Loucy (cell line): ENCODE data around the gene ADORA1.

Experiments
- H2AFZ ChIP-seq: fragments of 200-600 bp; sonication (generic); 2 replicates; pipeline ENCODE4 v1.6.0; 2016; ENCODE audit warnings: antibody characterized with exemption, mild to moderate bottlenecking, low read length, moderate library complexity
- H3F3A ChIP-seq: fragments of 200-600 bp; 2 replicates; pipeline ENCODE4 v1.6.0; 2016; ENCODE audit warnings: antibody characterized with exemption, low read depth, mild to moderate bottlenecking
- H3K27me3 ChIP-seq: fragments of 200-600 bp; sonication (generic); 2 replicates; pipeline ENCODE4 v1.6.1; 2014; ENCODE audit warnings: low read length, mild to moderate bottlenecking; ENCODE audit not compliant: insufficient read depth, poor library complexity, severe bottlenecking
- H3K36me3 ChIP-seq: fragments of 200-600 bp; sonication (generic); 2 replicates; pipeline ENCODE4 v1.6.1; 2016; ENCODE audit warnings: low read length; ENCODE audit not compliant: insufficient read depth
- H3K4me1 ChIP-seq: fragments of 200-600 bp; sonication (generic); 2 replicates; pipeline ENCODE4 v1.5.1; 2014; ENCODE audit warnings: low read length, mild to moderate bottlenecking; ENCODE audit not compliant: insufficient read depth, poor library complexity, severe bottlenecking
- H3K4me2 ChIP-seq: fragments of 200-600 bp; sonication (generic); 2 replicates; pipeline ENCODE4 v1.6.0; 2014; ENCODE audit warnings: antibody characterized with exemption, low read length, low read depth, mild to moderate bottlenecking; ENCODE audit not compliant: poor library complexity, severe bottlenecking
- H3K4me3 ChIP-seq: fragments of 200-600 bp; sonication (generic); 2 replicates; pipeline ENCODE4 v1.5.1; 2014; ENCODE audit warnings: low read length, mild to moderate bottlenecking, mixed read lengths; ENCODE audit not compliant: poor library complexity, severe bottlenecking
- H3K79me2 ChIP-seq: fragments of 200-600 bp; sonication (generic); 2 replicates; pipeline ENCODE4 v1.6.1; 2014; ENCODE audit warnings: low read length; ENCODE audit not compliant: insufficient read depth
- H3K9ac ChIP-seq: fragments of 200-600 bp; sonication (generic); 2 replicates; pipeline ENCODE4 v1.6.0; 2014; ENCODE audit warnings: mild to moderate bottlenecking, low read depth, low read length, moderate library complexity; ENCODE audit not compliant: poor library complexity, severe bottlenecking
- H3K9me2 ChIP-seq: fragments of 200-600 bp; sonication (generic); replicated peaks from 2 replicates; pipeline ENCODE4 v1.6.1; 2016; ENCODE audit warnings: low read depth, low read length, mixed read lengths
- H3K9me3 ChIP-seq: fragments of 200-600 bp; sonication (generic); 2 replicates; pipeline ENCODE4 v1.6.1; 2014; ENCODE audit warnings: mild to moderate bottlenecking, antibody characterized with exemption, low read length, low read depth; ENCODE audit not compliant: insufficient read depth
- H4K20me1 ChIP-seq: fragments of 200-600 bp; sonication (generic); 2 replicates; pipeline ENCODE4 v1.6.0; 2014; ENCODE audit warnings: antibody characterized with exemption, low read length, mild to moderate bottlenecking; ENCODE audit not compliant: insufficient read depth, poor library complexity, severe bottlenecking
- EZH2phosphoT487 ChIP-seq: fragments of 200-600 bp; IDR thresholded peaks from 2 replicates; pipeline ENCODE4 v1.6.1; 2018; ENCODE audit warnings: antibody characterized with exemption, mild to moderate bottlenecking, moderate library complexity, borderline replicate concordance
- TF ChIP-seq, protein P1 (sequence below): fragments of 200-600 bp; sonication (generic); conservative IDR thresholded peaks from 2 replicates; pipeline ENCODE4 v1.5.1; 2014; ENCODE audit warnings: mild to moderate bottlenecking, antibody characterized with exemption, low read length

The ADORA1 gene

DNA sequence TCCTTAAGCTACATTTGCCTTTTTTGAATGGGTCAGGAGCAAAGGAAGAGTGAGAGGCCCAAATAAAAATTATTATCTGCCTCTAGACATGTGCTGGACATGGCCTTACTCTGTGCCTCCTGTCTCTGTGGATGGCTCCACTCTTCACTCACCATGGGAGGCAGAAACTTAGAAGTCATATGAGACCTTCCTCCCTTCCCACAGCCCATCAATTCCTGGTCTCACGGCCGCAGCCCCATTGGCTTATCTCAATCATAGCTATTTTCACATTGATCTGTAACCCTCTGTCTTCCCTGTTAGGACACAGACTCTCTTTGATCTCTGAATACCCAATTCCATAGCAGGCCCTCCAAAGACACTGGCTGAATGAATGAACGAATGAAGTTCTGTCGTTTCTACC is 14.2 kb upstream of the ADORA1 start:
- H3K4me2 ChIP-seq, result no peak overlapping the region
- peaks cover 9% of the 10 kb centered on the region for H3K27me3 ChIP-seq
- no peak for TF ChIP-seq EZH2phosphoT487
- H3K4me1 ChIP-seq, result no peaks in the 10 kb centered on the region
- H3F3A ChIP-seq, result no peaks in the 10 kb centered on the region
- no peaks in the 10 kb centered on the region for H4K20me1 ChIP-seq
- no peaks in the 10 kb centered on the region for H3K79me2 ChIP-seq
- no peaks in the 10 kb centered on the region for H3K9me3 ChIP-seq
- H3K36me3 ChIP-seq, result no peaks in the 10 kb centered on the region
- no peak overlapping the region for H3K4me3 ChIP-seq
- no peak overlapping the region for H3K9ac ChIP-seq
- H3K9me2 ChIP-seq, result no peaks in the 10 kb centered on the region
- no peak overlapping the region for H2AFZ ChIP-seq

DNA sequence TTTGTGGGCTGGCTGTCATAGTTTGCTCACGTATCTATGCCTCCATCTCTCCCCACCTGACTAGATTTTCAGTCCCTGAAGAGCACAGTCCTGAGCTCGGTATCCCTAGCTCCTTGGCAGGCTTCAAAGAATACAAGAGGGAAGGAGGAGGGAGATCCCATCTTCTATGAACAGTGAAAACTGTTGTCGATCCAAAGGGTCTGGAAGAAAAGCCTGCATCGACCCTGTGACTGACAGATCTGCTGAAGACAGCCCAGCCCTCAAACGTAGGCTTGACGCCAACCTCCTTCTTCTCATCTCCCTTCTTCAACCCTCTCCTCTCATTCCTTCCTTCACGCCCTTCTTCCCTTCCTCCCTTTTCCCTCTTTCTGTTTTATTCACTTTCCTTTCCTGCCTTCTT is 13.3 kb upstream of the ADORA1 start:
- H3K9me2 ChIP-seq, result no peaks in the 10 kb centered on the region
- H3F3A ChIP-seq, result no peaks in the 10 kb centered on the region
- no peaks in the 10 kb centered on the region for H4K20me1 ChIP-seq
- H2AFZ ChIP-seq, result no peak overlapping the region
- no peaks in the 10 kb centered on the region for H3K9me3 ChIP-seq
- H3K4me1 ChIP-seq, result no peaks in the 10 kb centered on the region
- peaks cover 9% of the 10 kb centered on the region for H3K27me3 ChIP-seq
- H3K4me3 ChIP-seq, result no peak overlapping the region
- H3K79me2 ChIP-seq, result no peaks in the 10 kb centered on the region
- H3K9ac ChIP-seq, result no peak overlapping the region
- no peak overlapping the region for H3K4me2 ChIP-seq
- H3K36me3 ChIP-seq, result no peaks in the 10 kb centered on the region
- TF ChIP-seq, protein P1, sequence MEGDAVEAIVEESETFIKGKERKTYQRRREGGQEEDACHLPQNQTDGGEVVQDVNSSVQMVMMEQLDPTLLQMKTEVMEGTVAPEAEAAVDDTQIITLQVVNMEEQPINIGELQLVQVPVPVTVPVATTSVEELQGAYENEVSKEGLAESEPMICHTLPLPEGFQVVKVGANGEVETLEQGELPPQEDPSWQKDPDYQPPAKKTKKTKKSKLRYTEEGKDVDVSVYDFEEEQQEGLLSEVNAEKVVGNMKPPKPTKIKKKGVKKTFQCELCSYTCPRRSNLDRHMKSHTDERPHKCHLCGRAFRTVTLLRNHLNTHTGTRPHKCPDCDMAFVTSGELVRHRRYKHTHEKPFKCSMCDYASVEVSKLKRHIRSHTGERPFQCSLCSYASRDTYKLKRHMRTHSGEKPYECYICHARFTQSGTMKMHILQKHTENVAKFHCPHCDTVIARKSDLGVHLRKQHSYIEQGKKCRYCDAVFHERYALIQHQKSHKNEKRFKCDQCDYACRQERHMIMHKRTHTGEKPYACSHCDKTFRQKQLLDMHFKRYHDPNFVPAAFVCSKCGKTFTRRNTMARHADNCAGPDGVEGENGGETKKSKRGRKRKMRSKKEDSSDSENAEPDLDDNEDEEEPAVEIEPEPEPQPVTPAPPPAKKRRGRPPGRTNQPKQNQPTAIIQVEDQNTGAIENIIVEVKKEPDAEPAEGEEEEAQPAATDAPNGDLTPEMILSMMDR, result no peak
- no peak for TF ChIP-seq EZH2phosphoT487

DNA sequence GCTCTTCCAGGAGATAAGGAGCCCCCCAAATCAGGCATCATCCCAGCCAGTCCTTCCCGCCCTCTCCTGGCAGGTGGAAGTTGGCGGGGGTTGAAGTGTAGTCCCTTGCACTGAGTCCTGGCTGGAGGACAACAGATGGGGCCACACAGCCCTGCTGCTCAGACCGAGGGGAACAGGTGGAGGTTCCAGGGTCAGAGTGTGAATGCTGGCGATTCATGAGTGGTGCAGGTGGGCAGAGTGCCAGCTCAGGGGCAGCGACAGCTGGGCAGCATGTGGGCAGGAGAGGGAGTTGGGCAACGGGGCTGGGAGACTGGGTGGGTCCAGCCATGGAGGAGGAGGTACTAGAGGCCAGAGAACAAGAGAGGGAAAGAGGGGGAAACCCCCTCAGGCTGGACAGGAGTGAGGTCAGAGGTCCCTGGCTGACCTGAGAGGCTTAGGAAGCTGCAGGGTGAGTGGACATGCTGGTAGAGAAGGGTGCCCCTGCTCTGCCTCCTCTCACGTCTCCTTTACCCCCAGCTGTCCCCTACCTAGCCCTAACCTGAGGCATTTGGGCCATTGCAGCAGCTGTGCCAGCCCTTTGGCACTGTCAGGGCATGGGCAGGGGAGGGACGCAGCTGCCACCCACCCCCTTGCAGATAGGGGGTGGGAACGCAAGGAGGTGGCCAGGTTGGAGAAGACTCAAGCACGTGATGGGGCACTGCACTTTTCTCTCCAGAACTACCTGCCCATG is 11.3 kb upstream of the ADORA1 start:
- H3K27me3 ChIP-seq, result peaks cover 9% of the 10 kb centered on the region
- no peaks in the 10 kb centered on the region for H4K20me1 ChIP-seq
- no peaks in the 10 kb centered on the region for H3K36me3 ChIP-seq
- no peak overlapping the region for H2AFZ ChIP-seq
- no peak for TF ChIP-seq EZH2phosphoT487
- TF ChIP-seq, protein P1, result no peak
- H3K4me3 ChIP-seq, result no peak overlapping the region
- peaks cover 4% of the 10 kb centered on the region for H3K4me1 ChIP-seq
- no peaks in the 10 kb centered on the region for H3K9me3 ChIP-seq
- H3K4me2 ChIP-seq, result no peak overlapping the region
- H3F3A ChIP-seq, result no peaks in the 10 kb centered on the region
- no peak overlapping the region for H3K9ac ChIP-seq
- H3K79me2 ChIP-seq, result no peaks in the 10 kb centered on the region
- H3K9me2 ChIP-seq, result no peaks in the 10 kb centered on the region
